Uterus (tissue), 4 donors: ENCODE data around the gene PM20D1. TPM values are rescaled to one million over a fixed set of nuclear protein-coding genes. Genes with fewer than 3 reads are reported as not detected.

Experiments used
- DNase-seq, 2 donors: peaks; one replicate each; pipeline ENCODE4 v3.0.0-alpha.2; 2019 to 2020
- H3K27ac ChIP-seq, 2 donors: fragments of 200-600 bp; sonication (generic); 1 replicate in 1 of 2; 2 replicates in 1 of 2; pipeline ENCODE4 v1.5.1; 2016 to 2018
- H3K27me3 ChIP-seq, 2 donors: fragments of 200-600 bp; sonication (generic); one replicate each; pipeline ENCODE4 v1.5.1; 2018 to 2019; ENCODE audit warnings: control low read depth in 1 of 2
- H3K36me3 ChIP-seq, 2 donors: fragments of 200-600 bp; sonication (generic); one replicate each; pipeline ENCODE4 v1.5.1; 2019; ENCODE audit warnings: control low read depth in 1 of 2
- H3K4me1 ChIP-seq, 2 donors: fragments of 200-600 bp; sonication (generic); one replicate each; pipeline ENCODE4 v1.5.1; 2018 to 2019; ENCODE audit warnings: control low read depth in 1 of 2
- H3K4me3 ChIP-seq, 2 donors: fragments of 200-600 bp; sonication (generic); 1 replicate in 1 of 2; 2 replicates in 1 of 2; pipeline ENCODE4 v1.5.1; 2018 to 2019; ENCODE audit warnings: mild to moderate bottlenecking in 1 of 2
- H3K9me3 ChIP-seq, 2 donors: fragments of 200-600 bp; sonication (generic); one replicate each; pipeline ENCODE4 v1.5.1; 2019; ENCODE audit warnings: control low read depth in 1 of 2
- POLR2A ChIP-seq, 2 donors: fragments of 450-650 bp; IDR thresholded peaks; one replicate each; pipeline ENCODE4 v1.6.1; 2016; ENCODE audit warnings: antibody characterized with exemption in 2 of 2, mild to moderate bottlenecking in 1 of 2, moderate library complexity in 1 of 2
- intact Hi-C: fragments of 100-400 bp; cut with DNase I; formaldehyde crosslinking; loops from one replicate; pipeline ENCODE4 v1.15.1; 2023; ENCODE audit warnings: low total_unique reads
- total RNA-seq, 4 donors: library from RNA; depleted of rRNA in 3 of 4; stranded (reverse); fragments of >200 nt in 3 of 4; gene quantifications; one replicate each; pipeline versions ENCODE4 v1.1.0 to v1.2.4, GENCODE V29; 2014 to 2023
- TF ChIP-seq, protein P1 (sequence below), 4 experiments: fragments of 200-600 bp in 2 of 4; fragments of 450-650 bp in 2 of 4; sonication (generic) in 2 of 4; IDR thresholded peaks; one replicate each; pipeline ENCODE4 v1.5.1; 2016 to 2019; ENCODE audit warnings: antibody characterized with exemption in 4 of 4, mild to moderate bottlenecking in 2 of 4, moderate library complexity in 1 of 4
- donor health status: DM: yes; HTN: yes; CAD: no.

Gene PM20D1
- total RNA-seq, 4 donors from 2014 or later: 0.59 to 0.69 TPM; not detected in 2

DNA sequence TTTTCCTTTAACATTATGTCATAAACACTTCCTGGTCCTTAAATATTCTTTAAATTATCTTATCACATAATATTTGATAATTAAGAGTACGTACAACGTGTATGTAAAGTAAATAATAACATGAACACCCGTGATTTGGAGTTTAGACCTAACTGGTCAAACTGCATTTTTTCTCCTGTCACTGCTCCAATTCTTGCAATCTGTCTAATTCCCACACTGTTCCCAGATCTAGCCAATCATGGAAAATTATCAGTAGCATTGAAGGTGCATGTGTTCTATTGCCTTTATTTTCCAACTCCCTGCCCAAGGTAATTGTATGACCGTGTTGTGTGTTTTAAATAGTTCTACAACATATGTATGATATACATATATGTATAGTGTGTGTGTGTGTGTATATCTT, 2.1 kb upstream of the PM20D1 start:
- H3K9me3 ChIP-seq: no peaks in the 10 kb centered on the region
- no peaks in the 10 kb centered on the region for H3K27me3 ChIP-seq
- H3K4me3 ChIP-seq: no peak overlapping the region
- H3K36me3 ChIP-seq: no peaks in the 10 kb centered on the region
- no peak overlapping the region for H3K27ac ChIP-seq
- intact Hi-C loops: no loop called here
- no peaks in the 10 kb centered on the region for H3K4me1 ChIP-seq
- TF ChIP-seq, protein P1, sequence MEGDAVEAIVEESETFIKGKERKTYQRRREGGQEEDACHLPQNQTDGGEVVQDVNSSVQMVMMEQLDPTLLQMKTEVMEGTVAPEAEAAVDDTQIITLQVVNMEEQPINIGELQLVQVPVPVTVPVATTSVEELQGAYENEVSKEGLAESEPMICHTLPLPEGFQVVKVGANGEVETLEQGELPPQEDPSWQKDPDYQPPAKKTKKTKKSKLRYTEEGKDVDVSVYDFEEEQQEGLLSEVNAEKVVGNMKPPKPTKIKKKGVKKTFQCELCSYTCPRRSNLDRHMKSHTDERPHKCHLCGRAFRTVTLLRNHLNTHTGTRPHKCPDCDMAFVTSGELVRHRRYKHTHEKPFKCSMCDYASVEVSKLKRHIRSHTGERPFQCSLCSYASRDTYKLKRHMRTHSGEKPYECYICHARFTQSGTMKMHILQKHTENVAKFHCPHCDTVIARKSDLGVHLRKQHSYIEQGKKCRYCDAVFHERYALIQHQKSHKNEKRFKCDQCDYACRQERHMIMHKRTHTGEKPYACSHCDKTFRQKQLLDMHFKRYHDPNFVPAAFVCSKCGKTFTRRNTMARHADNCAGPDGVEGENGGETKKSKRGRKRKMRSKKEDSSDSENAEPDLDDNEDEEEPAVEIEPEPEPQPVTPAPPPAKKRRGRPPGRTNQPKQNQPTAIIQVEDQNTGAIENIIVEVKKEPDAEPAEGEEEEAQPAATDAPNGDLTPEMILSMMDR (IDR thresholded peaks at IDR 0.05): no peak
- TF ChIP-seq POLR2A (IDR thresholded peaks at IDR 0.05): no peak
- DNase-seq: no peak

DNA sequence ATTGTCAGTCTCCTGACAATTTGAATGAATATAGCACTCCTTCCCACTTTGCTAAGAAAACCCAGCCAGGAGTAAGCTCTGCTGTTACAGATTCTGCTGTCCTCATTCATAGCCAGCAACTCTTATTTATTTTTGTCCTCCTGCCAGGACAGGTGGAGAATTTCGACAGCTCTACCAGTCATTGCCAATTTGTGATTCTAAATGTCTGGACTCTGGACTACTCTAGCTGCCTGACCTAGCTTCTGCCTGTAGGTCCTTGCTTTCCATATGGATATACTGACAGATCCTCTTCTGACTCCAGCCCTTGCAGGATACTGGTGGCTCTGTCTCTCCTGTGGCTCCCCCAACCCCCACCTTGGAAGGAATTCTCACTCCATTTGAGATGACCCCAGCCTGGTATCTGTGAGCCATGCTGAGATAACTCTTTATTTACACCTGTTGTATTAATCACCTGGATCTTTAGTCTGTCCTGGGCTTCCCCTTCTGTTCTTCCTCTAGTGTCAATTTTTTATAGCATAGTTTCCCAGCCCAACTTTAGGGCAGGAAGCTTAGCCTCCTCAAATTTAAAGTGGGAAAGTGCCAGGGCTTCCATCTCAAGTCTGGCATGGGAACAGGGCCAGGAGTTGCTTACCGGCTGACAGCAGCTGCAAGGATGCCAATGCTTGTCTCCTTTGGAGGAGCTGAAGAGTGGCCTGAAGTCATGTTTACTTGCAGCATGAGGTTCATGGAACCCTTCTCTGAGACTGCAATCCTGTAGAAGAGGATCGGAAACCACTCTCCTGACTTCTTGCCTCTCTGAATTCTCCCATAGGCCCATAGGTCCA, 6.7 kb downstream of the PM20D1 start:
- H3K4me1 ChIP-seq: no peaks in the 10 kb centered on the region
- no peaks in the 10 kb centered on the region for H3K9me3 ChIP-seq
- no peak for DNase-seq
- intact Hi-C loops: no loop called here
- H3K36me3 ChIP-seq: no peaks in the 10 kb centered on the region
- no peaks in the 10 kb centered on the region for H3K27me3 ChIP-seq
- no peak overlapping the region for H3K4me3 ChIP-seq
- no peak overlapping the region for H3K27ac ChIP-seq
- TF ChIP-seq, protein P1 (IDR thresholded peaks at IDR 0.05): no peak
- TF ChIP-seq POLR2A (IDR thresholded peaks at IDR 0.05): no peak

DNA sequence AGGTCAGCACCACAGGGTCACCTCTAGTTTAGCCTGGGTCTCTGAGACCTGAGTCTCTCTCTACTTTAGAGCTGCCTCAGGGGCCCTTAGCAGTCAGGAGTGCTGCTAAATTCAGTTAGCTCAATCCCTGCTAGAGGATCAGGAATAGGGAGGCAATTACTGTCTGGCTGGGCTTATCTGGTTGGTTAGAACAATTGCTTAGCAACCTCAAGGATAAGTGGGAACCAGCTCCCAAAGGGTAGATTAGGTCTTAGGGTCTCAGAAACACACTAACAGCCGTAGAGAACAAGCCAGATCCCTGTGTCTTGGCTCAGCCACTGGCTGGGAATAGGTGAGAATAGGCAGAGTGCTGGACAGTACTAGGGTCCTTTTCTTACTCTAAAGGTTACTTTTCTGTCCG, 7.7 kb downstream of the PM20D1 start:
- Histone ChIP-seq H3K9me3 (no peaks in the 10 kb centered on the region), H3K27me3 (no peaks in the 10 kb centered on the region), H3K4me3 (no peak overlapping the region), H3K4me1 (no peaks in the 10 kb centered on the region), H3K36me3 (no peaks in the 10 kb centered on the region), H3K27ac (no peak overlapping the region)
- TF ChIP-seq, protein P1 (IDR thresholded peaks at IDR 0.05): no peak
- no peak for TF ChIP-seq POLR2A (IDR thresholded peaks at IDR 0.05)
- intact Hi-C loops: no loop called here
- no peak for DNase-seq

DNA sequence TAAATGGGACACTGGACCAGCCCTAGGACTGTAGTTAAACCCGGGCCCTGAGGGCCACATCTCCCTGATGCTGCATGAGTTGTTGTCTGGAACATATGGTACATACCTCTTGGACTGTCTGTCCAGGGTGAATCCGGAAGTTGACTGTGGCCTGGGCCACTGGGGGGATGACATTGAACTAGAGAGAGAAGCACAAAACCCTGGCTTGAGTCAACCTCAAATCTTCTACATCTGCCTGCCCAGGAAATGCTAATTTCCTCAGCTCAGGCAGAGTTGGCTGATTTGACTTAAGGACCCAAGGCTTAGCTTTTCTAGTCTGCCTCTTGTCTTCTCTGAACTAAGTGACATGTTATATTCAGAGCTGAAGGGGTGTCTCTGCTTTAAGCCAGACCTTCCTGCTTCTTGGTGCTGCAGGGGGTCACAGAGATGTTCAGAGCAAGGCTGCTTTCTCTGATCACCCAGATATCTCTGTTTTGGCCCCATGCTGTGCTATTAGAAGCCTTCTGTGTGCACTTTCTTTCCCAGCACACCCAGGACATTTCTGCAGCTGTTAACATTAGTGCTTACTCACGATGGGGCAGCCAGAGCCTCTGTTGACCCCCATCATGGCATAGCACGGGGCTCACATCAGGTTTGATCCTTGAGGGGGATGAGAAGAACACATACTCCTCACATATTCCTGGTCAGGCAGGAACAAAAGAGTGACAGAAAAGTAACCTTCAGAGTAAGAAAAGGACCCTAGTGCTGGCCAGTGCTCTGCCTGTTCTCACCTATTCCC, 9.6 kb downstream of the PM20D1 start:
- H3K27me3 ChIP-seq: no peaks in the 10 kb centered on the region
- no peaks in the 10 kb centered on the region for H3K9me3 ChIP-seq
- TF ChIP-seq, protein P1 (IDR thresholded peaks at IDR 0.05): no peak
- no peak for TF ChIP-seq POLR2A (IDR thresholded peaks at IDR 0.05)
- no peak overlapping the region for H3K27ac ChIP-seq
- no peak overlapping the region for H3K4me3 ChIP-seq
- H3K36me3 ChIP-seq: no peaks in the 10 kb centered on the region
- DNase-seq: no peak
- no peaks in the 10 kb centered on the region for H3K4me1 ChIP-seq
- intact Hi-C loops: no loop called here

DNA sequence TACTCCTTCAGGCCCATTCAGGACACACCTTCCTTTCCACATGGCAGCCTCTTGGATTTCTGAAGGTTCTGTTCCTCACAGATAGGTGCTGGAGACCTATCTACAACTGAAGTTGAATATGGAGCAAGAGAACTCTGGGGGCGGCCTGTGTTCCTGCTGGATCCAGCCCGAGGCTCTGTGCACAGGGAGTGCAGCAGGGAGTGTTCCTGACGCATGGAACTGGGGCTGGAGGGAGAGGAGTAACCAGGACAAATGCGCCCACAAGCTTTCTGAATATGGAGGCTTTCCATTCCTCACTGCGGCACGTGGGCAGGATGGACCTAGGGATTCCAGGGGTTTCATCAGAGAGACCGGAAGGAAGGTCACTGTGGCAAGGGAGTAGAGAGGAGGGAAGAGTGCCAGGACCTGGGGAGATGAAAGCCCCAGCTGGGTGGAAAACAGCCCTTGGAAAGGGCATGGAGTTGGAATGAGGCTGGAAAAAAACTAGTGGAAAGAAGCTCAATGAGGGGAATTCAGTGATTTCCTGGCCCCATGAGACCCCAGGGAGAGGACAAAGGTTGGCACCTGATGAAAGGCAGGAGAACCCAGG, 12.5 kb downstream of the PM20D1 start:
- DNase-seq: no peak
- no peak overlapping the region for H3K4me3 ChIP-seq
- TF ChIP-seq POLR2A (IDR thresholded peaks at IDR 0.05): no peak
- TF ChIP-seq, protein P1 (IDR thresholded peaks at IDR 0.05): no peak
- H3K27me3 ChIP-seq: no peaks in the 10 kb centered on the region
- no peak overlapping the region for H3K27ac ChIP-seq
- no peaks in the 10 kb centered on the region for H3K36me3 ChIP-seq
- intact Hi-C loops: no loop called here
- H3K9me3 ChIP-seq: no peaks in the 10 kb centered on the region
- H3K4me1 ChIP-seq: no peaks in the 10 kb centered on the region
